K562 (cell line): Measurements from ENCODE around the gene TRIM69. TPM values are rescaled to one million over a fixed set of nuclear protein-coding genes. Genes with fewer than 3 reads are reported as not detected.

Experiments
- ATF4 ChIP-seq: fragments of 450-650 bp; formaldehyde crosslinking; IDR thresholded peaks from 2 replicates; pipeline ENCODE4 v1.4.0; 2022; ENCODE audit warnings: mild to moderate bottlenecking, moderate library complexity
- BCLAF1 ChIP-seq, 2 experiments: fragments of 450-650 bp in 1 of 2; IDR thresholded peaks; 2 replicates each; pipeline ENCODE4 v1.6.1; 2011 to 2017; ENCODE audit warnings: low read depth in 2 of 2, antibody characterized with exemption in 1 of 2, borderline replicate concordance in 1 of 2, low read length in 1 of 2, mild to moderate bottlenecking in 1 of 2, mixed read lengths in 1 of 2; ENCODE audit not compliant: control insufficient read depth in 1 of 2
- BMI1 ChIP-seq: fragments of 150-350 bp; IDR thresholded peaks from 2 replicates; pipeline ENCODE4 v1.6.1; 2014; ENCODE audit warnings: low read length
- BRF2 ChIP-seq: IDR thresholded peaks from 3 replicates; pipeline ENCODE4 v1.6.1; 2011; ENCODE audit warnings: borderline replicate concordance, mild to moderate bottlenecking; ENCODE audit not compliant: insufficient read length, insufficient read depth
- CEBPB ChIP-seq: fragments of 450-650 bp; IDR thresholded peaks from 2 replicates; pipeline ENCODE4 v1.6.1; 2016; ENCODE audit warnings: missing genetic modification characterization, missing compliant biosample characterization
- MGA ChIP-seq: fragments of 450-650 bp; IDR thresholded peaks from 2 replicates; pipeline ENCODE4 v1.6.1; 2016; ENCODE audit warnings: mild to moderate bottlenecking, moderate library complexity
- MTA2 ChIP-seq: fragments of 450-650 bp; IDR thresholded peaks from 2 replicates; pipeline ENCODE4 v1.6.1; 2016; ENCODE audit warnings: low read depth
- PTRF ChIP-seq: fragments of 450-650 bp; IDR thresholded peaks from 2 replicates; pipeline ENCODE4 v1.6.1; 2016; ENCODE audit warnings: mild to moderate bottlenecking, missing genetic modification characterization, missing compliant biosample characterization
- SNIP1 ChIP-seq: fragments of 450-650 bp; IDR thresholded peaks from 2 replicates; pipeline ENCODE4 v1.7.1; 2017; ENCODE audit warnings: low read depth, mild to moderate bottlenecking
- ZNF165 ChIP-seq: fragments of 250-450 bp; sonication (Bioruptor Pico); IDR thresholded peaks from 2 replicates; pipeline ENCODE4 v1.4.0; 2020; ENCODE audit warnings: borderline replicate concordance
- ZNF212 ChIP-seq: fragments of 450-650 bp; formaldehyde crosslinking; IDR thresholded peaks from 2 replicates; pipeline ENCODE4 v1.4.0; 2020; ENCODE audit warnings: mild to moderate bottlenecking
- ZNF239 ChIP-seq: fragments of 250-450 bp; sonication (Bioruptor Pico); IDR thresholded peaks from 2 replicates; pipeline ENCODE4 v1.4.0; 2020; ENCODE audit warnings: mild to moderate bottlenecking
- ZSCAN29 ChIP-seq: fragments of 450-650 bp; IDR thresholded peaks from 2 replicates; pipeline ENCODE4 v1.6.1; 2017
- polyA plus RNA-seq, 8 experiments: library from polyadenylated mRNA; depleted of rRNA in 4 of 8; stranded (reverse) in 5 of 8; unstranded in 3 of 8; fragments of >200 nt; fragmentation: Nextera tagmentation in 2 of 8; fragmentation: Illumina TruSeq in 1 of 8; extraction: Ambion mirVana in 2 of 8; extraction: Trizol in 1 of 8; gene quantifications; 2 replicates each; pipeline versions ENCODE4 v1.2.1 to v1.2.3, GENCODE V29; 2011 to 2014; ENCODE audit warnings: inconsistent platforms in 1 of 8, missing spikeins in 1 of 8
- total RNA-seq, 7 experiments: library from RNA; depleted of rRNA in 6 of 7; stranded (reverse); fragments of >200 nt in 6 of 7; fragmentation: Illumina TruSeq in 2 of 7; extraction: Trizol in 2 of 7; gene quantifications; 2 replicates each; pipeline versions ENCODE4 v1.2.1 to v1.2.3, GENCODE V29; 2011 to 2021; ENCODE audit warnings: low replicate concordance in 1 of 7

TRIM69 gene
- total and polyA plus RNA-seq, 9 of the 15 experiments (the other 6 are each of a cell fraction or from before 2014, with no cell fraction given) = 1.0 to 4.3 (median 2.3) TPM

- TF ChIP-seq MGA (no peak), MTA2 (no peak), BCLAF1 (IDR thresholded peaks at IDR 0.05; ENCODE audit: borderline replicate concordance in 1 of 2, control insufficient read depth in 1 of 2, low read depth in 2 of 2, low read length in 1 of 2) (no peak), PTRF (tag) (no peak), ZSCAN29 (no peak), CEBPB (tag) (no peak), BRF2 (no peak), ATF4 (CRISPR knock-in tag) (no peak), ZNF239 (CRISPR knock-in tag) (no peak), ZNF212 (no peak), SNIP1 (no peak), ZNF165 (CRISPR knock-in tag) (no peak), BMI1 (no peak)
These were observed 53.9 kb downstream of the TRIM69 start (continued) for GRCh38 chr15:44790215-44790614.
